C4-2B (cell line): Measurements from ENCODE around the gene CDC42BPG.

Source experiments
- H3K27ac ChIP-seq: fragments of 450-650 bp; 2 replicates; pipeline ENCODE4 v1.5.1; 2017
- ZFX ChIP-seq: fragments of 450-650 bp; IDR thresholded peaks from 2 replicates; pipeline ENCODE4 v1.6.1; 2017
- TF ChIP-seq, protein P1 (sequence below): fragments of 450-650 bp; conservative IDR thresholded peaks from 2 replicates; pipeline ENCODE4 v1.5.1; 2017; ENCODE audit warnings: mild to moderate bottlenecking

Gene CDC42BPG

DNA sequence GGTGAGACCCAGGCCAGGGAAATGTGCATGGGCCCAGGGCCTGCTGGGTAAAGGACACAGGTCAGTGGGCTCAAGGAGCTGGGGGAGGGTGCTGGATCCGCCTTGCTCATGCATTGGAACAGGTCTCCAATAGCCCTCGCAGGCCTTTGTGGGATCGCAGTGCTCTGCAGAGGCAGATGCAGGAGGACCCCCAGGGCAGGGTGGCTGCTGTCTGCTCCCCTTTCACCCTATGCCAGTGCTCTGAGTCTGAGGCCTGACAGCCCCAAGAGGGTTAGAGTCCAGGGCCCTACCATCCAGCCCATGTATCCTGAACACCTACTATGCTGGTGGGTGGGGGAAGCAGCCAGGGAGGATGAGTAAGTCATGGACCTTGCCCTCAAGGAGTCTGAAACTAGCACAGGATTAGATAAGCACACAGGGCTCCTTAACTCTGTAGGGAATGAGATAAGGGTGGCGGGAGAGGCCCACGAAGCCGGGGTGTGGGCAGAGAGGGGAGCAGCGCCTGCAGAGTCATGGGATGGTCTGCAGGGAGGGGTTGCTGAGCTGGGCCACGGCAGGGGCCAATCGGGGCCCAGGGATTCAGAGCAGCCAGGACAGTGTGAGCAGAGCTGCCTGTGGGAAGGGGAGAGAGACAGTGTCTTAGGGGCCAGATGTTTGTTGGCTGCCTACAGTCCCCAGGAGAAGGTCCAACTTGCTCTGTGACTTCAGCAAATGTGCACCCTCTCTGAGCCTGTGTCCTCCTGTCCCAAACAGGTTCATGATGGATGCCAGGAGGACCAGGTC lies 44.5 kb upstream of the CDC42BPG start:
- TF ChIP-seq, protein P1, sequence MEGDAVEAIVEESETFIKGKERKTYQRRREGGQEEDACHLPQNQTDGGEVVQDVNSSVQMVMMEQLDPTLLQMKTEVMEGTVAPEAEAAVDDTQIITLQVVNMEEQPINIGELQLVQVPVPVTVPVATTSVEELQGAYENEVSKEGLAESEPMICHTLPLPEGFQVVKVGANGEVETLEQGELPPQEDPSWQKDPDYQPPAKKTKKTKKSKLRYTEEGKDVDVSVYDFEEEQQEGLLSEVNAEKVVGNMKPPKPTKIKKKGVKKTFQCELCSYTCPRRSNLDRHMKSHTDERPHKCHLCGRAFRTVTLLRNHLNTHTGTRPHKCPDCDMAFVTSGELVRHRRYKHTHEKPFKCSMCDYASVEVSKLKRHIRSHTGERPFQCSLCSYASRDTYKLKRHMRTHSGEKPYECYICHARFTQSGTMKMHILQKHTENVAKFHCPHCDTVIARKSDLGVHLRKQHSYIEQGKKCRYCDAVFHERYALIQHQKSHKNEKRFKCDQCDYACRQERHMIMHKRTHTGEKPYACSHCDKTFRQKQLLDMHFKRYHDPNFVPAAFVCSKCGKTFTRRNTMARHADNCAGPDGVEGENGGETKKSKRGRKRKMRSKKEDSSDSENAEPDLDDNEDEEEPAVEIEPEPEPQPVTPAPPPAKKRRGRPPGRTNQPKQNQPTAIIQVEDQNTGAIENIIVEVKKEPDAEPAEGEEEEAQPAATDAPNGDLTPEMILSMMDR: no peak
- no peak for TF ChIP-seq ZFX
- no peak overlapping the region for H3K27ac ChIP-seq

- TF ChIP-seq, protein P1: no peak
- TF ChIP-seq ZFX: no peak
- peak overlapping the region; percentile 9; the same call in 1 of the 2 replicates for H3K27ac ChIP-seq
Observed at GRCh38 chr11:64888406-64888728, 43.9 kb upstream of the CDC42BPG start.

GRCh38 chr11:64887757-64888405 lies 43.4 kb upstream of the CDC42BPG start:
- TF ChIP-seq, protein P1: peak; percentile 100
- no peak for TF ChIP-seq ZFX
- peak overlapping the region; percentile 9; the same call in 1 of the 2 replicates for H3K27ac ChIP-seq

- peak overlapping the region; percentile 9; the same call in 1 of the 2 replicates for H3K27ac ChIP-seq
- TF ChIP-seq ZFX: no peak
- TF ChIP-seq, protein P1: no peak
Observed at GRCh38 chr11:64887234-64887756, 42.8 kb upstream of the CDC42BPG start.

GRCh38 chr11:64885367-64886286 lies 41.2 kb upstream of the CDC42BPG start:
- no peak overlapping the region for H3K27ac ChIP-seq
- TF ChIP-seq, protein P1: no peak
- no peak for TF ChIP-seq ZFX

- no peak overlapping the region for H3K27ac ChIP-seq
- TF ChIP-seq, protein P1: no peak
- TF ChIP-seq ZFX: no peak
Observed at GRCh38 chr11:64884019-64884418, 39.6 kb upstream of the CDC42BPG start.
